Type B pancreatic cell (in vitro differentiated cells): ENCODE data around the gene RASAL2. TPM values are rescaled to one million over a fixed set of nuclear protein-coding genes. Genes with fewer than 3 reads are reported as not detected.

Experiments used
- DNase-seq: peaks from one replicate; pipeline ENCODE4 v3.0.0; 2021; ENCODE audit warnings: mixed read lengths; ENCODE audit not compliant: unreplicated experiment; ENCODE audit errors: extremely low spot score
- H3K27ac Mint-ChIP-seq: 2 replicates; pipeline ENCODE4 v1.8.0; 2021; ENCODE audit warnings: mild to moderate bottlenecking, mixed read lengths
- H3K27me3 Mint-ChIP-seq: 2 replicates; pipeline ENCODE4 v1.8.0; 2021; ENCODE audit warnings: mixed read lengths
- H3K36me3 Mint-ChIP-seq: 2 replicates; pipeline ENCODE4 v1.8.0; 2021; ENCODE audit warnings: mixed read lengths
- H3K4me1 Mint-ChIP-seq: one replicate; pipeline ENCODE4 v1.8.0; 2021; ENCODE audit warnings: mixed read lengths; ENCODE audit not compliant: unreplicated experiment
- H3K4me3 Mint-ChIP-seq: 2 replicates; pipeline ENCODE4 v1.8.0; 2021; ENCODE audit warnings: mild to moderate bottlenecking, mixed read lengths
- H3K9me3 Mint-ChIP-seq: 2 replicates; pipeline ENCODE4 v1.8.0; 2021; ENCODE audit warnings: mixed read lengths
- total RNA-seq: library from RNA; stranded (reverse); gene quantifications from 2 replicates; pipeline ENCODE4 v1.2.1, GENCODE V29; 2021; ENCODE audit warnings: low replicate concordance
- TF ChIP-seq, protein P1 (sequence below): fragments of 200-600 bp; sonication (generic); conservative IDR thresholded peaks from 2 replicates; pipeline ENCODE4 v1.5.0; 2021; ENCODE audit warnings: antibody characterized with exemption, mild to moderate bottlenecking

The RASAL2 gene
- total RNA-seq, 1 donor from 2014 or later, result 21.8 TPM

GRCh38 chr1:178254433-178254832, 160.5 kb downstream of the RASAL2 start:
- H3K9me3 Mint-ChIP-seq, result peaks cover 4% of the 10 kb centered on the region
- no peak overlapping the region for H3K27ac Mint-ChIP-seq
- TF ChIP-seq, protein P1, sequence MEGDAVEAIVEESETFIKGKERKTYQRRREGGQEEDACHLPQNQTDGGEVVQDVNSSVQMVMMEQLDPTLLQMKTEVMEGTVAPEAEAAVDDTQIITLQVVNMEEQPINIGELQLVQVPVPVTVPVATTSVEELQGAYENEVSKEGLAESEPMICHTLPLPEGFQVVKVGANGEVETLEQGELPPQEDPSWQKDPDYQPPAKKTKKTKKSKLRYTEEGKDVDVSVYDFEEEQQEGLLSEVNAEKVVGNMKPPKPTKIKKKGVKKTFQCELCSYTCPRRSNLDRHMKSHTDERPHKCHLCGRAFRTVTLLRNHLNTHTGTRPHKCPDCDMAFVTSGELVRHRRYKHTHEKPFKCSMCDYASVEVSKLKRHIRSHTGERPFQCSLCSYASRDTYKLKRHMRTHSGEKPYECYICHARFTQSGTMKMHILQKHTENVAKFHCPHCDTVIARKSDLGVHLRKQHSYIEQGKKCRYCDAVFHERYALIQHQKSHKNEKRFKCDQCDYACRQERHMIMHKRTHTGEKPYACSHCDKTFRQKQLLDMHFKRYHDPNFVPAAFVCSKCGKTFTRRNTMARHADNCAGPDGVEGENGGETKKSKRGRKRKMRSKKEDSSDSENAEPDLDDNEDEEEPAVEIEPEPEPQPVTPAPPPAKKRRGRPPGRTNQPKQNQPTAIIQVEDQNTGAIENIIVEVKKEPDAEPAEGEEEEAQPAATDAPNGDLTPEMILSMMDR, result no peak
- no peak for DNase-seq
- peaks cover 12% of the 10 kb centered on the region for H3K36me3 Mint-ChIP-seq
- no peak overlapping the region for H3K4me3 Mint-ChIP-seq
- no peaks in the 10 kb centered on the region for H3K27me3 Mint-ChIP-seq
- no peaks in the 10 kb centered on the region for H3K4me1 Mint-ChIP-seq

DNA sequence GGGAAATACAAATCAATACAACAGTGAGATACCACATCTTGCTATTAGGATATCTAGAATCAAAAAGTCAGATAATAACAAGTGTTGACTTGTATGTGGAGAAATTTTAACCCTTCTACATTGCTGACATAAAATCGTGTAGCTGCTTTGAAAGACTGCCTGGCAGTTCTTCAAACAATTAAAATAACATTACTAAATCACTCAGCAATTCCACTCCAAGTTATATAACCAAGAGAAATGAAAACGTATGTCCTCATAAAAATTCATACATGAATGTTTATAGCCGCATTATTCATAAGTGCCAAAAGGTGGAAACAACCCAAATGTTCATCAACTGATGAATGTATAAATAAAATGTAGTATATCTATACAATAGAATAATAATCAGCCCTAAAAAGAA, 164.6 kb downstream of the RASAL2 start:
- no peaks in the 10 kb centered on the region for H3K27me3 Mint-ChIP-seq
- H3K9me3 Mint-ChIP-seq, result peaks cover 4% of the 10 kb centered on the region
- H3K36me3 Mint-ChIP-seq, result peaks cover 7% of the 10 kb centered on the region
- DNase-seq, result no peak
- H3K27ac Mint-ChIP-seq, result no peak overlapping the region
- TF ChIP-seq, protein P1, result no peak
- no peak overlapping the region for H3K4me3 Mint-ChIP-seq
- peaks cover 6% of the 10 kb centered on the region for H3K4me1 Mint-ChIP-seq

DNA sequence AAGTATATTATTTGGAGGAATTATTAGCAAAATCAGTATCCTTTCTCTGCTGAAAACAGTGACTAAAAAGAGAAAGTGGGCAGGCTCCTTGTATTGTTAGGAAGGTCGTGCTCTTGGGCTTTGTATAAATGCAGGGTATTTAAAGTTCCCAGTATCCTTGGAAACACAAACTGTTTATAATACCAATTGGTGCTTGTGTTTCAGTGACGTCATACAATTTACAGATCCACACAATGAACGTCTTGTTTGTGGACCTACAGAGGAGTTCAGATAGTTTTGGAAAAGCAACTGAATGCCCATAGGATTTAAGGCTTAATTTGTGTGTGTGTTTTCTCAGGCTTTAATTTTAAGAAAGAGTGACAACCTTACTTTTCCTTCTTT, 168.2 kb downstream of the RASAL2 start:
- peak overlapping the region; percentile 33 for H3K27ac Mint-ChIP-seq
- peaks cover 4% of the 10 kb centered on the region for H3K36me3 Mint-ChIP-seq
- no peaks in the 10 kb centered on the region for H3K27me3 Mint-ChIP-seq
- no peak for DNase-seq
- no peak overlapping the region for H3K4me3 Mint-ChIP-seq
- H3K4me1 Mint-ChIP-seq, result peaks cover 10% of the 10 kb centered on the region
- H3K9me3 Mint-ChIP-seq, result no peaks in the 10 kb centered on the region
- TF ChIP-seq, protein P1, result no peak

- Mint-ChIP-seq H3K27ac (no peak overlapping the region), H3K4me1 (peaks cover 15% of the 10 kb centered on the region), H3K27me3 (no peaks in the 10 kb centered on the region), H3K36me3 (peaks cover 4% of the 10 kb centered on the region), H3K9me3 (no peaks in the 10 kb centered on the region), H3K4me3 (no peak overlapping the region)
- TF ChIP-seq, protein P1, result no peak
- DNase-seq, result no peak
Observed at GRCh38 chr1:178263341-178263740, 169.4 kb downstream of the RASAL2 start.

DNA sequence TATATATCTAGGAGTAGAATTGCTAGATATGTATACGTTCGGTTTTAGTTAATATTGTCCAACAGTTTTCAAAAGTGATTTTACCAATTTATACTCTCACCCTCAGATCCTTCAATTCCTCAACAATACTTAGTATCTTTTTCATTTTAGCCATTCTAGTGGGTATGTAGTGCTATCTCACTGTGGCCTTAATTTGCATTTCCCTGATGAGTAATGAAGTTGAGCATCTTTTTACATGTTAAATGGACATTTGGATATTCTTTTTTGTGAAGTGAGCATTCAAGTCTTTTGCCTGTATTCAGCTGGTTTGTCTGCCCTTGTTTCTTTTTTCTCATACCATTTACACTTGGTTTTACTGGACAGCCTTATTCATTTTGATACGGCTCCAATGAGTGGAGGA, 172.2 kb downstream of the RASAL2 start:
- H3K27me3 Mint-ChIP-seq, result no peaks in the 10 kb centered on the region
- no peaks in the 10 kb centered on the region for H3K9me3 Mint-ChIP-seq
- DNase-seq, result no peak
- peak overlapping the region; percentile 79 for H3K4me3 Mint-ChIP-seq
- TF ChIP-seq, protein P1, result no peak
- H3K4me1 Mint-ChIP-seq, result peaks cover 19% of the 10 kb centered on the region
- H3K36me3 Mint-ChIP-seq, result no peaks in the 10 kb centered on the region
- peak overlapping the region; percentile 77 for H3K27ac Mint-ChIP-seq

GRCh38 chr1:178266619-178267066, 172.7 kb downstream of the RASAL2 start:
- Mint-ChIP-seq H3K27ac (peak overlapping the region; percentile 77), H3K36me3 (no peaks in the 10 kb centered on the region), H3K4me3 (peak overlapping the region; percentile 79), H3K4me1 (peaks cover 20% of the 10 kb centered on the region), H3K9me3 (no peaks in the 10 kb centered on the region), H3K27me3 (no peaks in the 10 kb centered on the region)
- TF ChIP-seq, protein P1, result no peak
- no peak for DNase-seq
